Sigmoid colon (tissue), 7 donors: ENCODE measurements around the gene TMOD2. TPM values are rescaled to one million over a fixed set of nuclear protein-coding genes. Genes with fewer than 3 reads are reported as not detected.

Experiments used
- DNase-seq: peaks from one replicate; pipeline ENCODE4 v3.0.0-alpha.2; 2019
- H3K27ac ChIP-seq, 4 donors: fragments of 200-600 bp; sonication (generic); one replicate each; pipeline ENCODE4 v1.5.1; 2016 to 2019; ENCODE audit warnings: mild to moderate bottlenecking in 1 of 4
- H3K27me3 ChIP-seq, 3 donors: fragments of 200-600 bp; sonication (generic); one replicate each; pipeline ENCODE4 v1.5.1; 2019; ENCODE audit warnings: mild to moderate bottlenecking in 1 of 3
- H3K36me3 ChIP-seq, 4 donors: fragments of 200-600 bp; sonication (generic); one replicate each; pipeline ENCODE4 v1.5.1; 2016 to 2019
- H3K4me1 ChIP-seq, 4 donors: fragments of 200-600 bp; sonication (generic); one replicate each; pipeline ENCODE4 v1.5.1; 2017 to 2019
- H3K4me3 ChIP-seq, 4 donors: fragments of 200-600 bp; sonication (generic); one replicate each; pipeline ENCODE4 v1.5.1; 2017 to 2019; ENCODE audit warnings: mild to moderate bottlenecking in 2 of 4, moderate library complexity in 1 of 4
- H3K9me3 ChIP-seq, 4 donors: fragments of 200-600 bp in 3 of 4; sonication (generic) in 3 of 4; one replicate each; pipeline versions ENCODE4 v1.5.1 to v1.6.1; 2013 to 2019
- EP300 ChIP-seq, 4 donors: sonication (generic); formaldehyde crosslinking; IDR thresholded peaks; one replicate each; pipeline ENCODE4 v1.6.1; 2017; ENCODE audit warnings: antibody characterized with exemption in 4 of 4
- POLR2A ChIP-seq, 2 donors: fragments of 450-650 bp; IDR thresholded peaks; one replicate each; pipeline ENCODE4 v1.6.1; 2016; ENCODE audit warnings: antibody characterized with exemption in 2 of 2, mild to moderate bottlenecking in 2 of 2, moderate library complexity in 2 of 2
- POLR2AphosphoS5 ChIP-seq, 4 donors: sonication (generic); formaldehyde crosslinking; IDR thresholded peaks; one replicate each; pipeline ENCODE4 v1.6.1; 2017; ENCODE audit warnings: antibody characterized with exemption in 4 of 4
- WGBS, 2 donors: extraction: QIAGEN DNeasy Blood & Tissue Kit; methylation state at CpG; one replicate each; pipeline ENCODE4 v1.1.7; 2013; 5-methylcytosine and 5-hydroxymethylcytosine counted together
- intact Hi-C: fragments of 100-400 bp; cut with DNase I; formaldehyde crosslinking; loops from one replicate; pipeline ENCODE4 v1.15.1; 2023
- polyA plus RNA-seq, 3 donors: library from polyadenylated mRNA; stranded (reverse); fragments of 200-250 nt; gene quantifications; one replicate each; pipeline ENCODE4 v1.2.3, GENCODE V29; 2013
- total RNA-seq, 4 donors: library from RNA; depleted of rRNA; stranded (reverse); fragments of >200 nt; gene quantifications; one replicate each; pipeline ENCODE4 v1.1.0, GENCODE V29; 2016
- TF ChIP-seq, protein P1 (sequence below), 4 experiments: fragments of 450-650 bp in 3 of 4; fragments of 200-600 bp in 1 of 4; IDR thresholded peaks; one replicate each; pipeline ENCODE4 v1.5.1; 2016 to 2019; ENCODE audit warnings: antibody characterized with exemption in 4 of 4, mild to moderate bottlenecking in 3 of 4, moderate library complexity in 2 of 4
- donor health status: healthy with polysubstance abuse.
- donor health status: Bipolar disorder and iron deficiency.
- donor health status: healthy.

The TMOD2 gene
- total and polyA plus RNA-seq, 7 donors: 1.4 to 32.5 (median 18.1) TPM

DNA sequence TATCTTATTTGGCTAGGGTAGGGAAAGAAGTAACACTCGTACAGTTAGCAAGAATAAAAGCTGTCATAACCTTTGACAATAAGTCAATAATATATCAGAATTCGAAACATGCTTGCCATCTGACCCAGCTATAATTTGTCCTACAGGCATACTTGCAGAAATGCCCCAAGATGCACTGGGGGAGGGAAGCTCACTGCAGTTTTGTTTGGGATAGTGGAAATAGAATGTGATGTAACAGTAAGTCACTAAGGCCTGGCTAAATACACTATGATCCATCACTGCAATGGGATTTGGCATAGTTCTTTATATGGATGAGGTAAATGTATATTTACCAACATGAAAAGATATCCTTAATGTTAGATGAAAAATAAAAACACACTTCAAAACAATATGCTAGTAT is 52.6 kb downstream of the TMOD2 start:
- no peaks in the 10 kb centered on the region for H3K9me3 ChIP-seq
- 90 to 96% methylated on average over 2 of the region's 2 CpGs for WGBS, 2 donors
- no peaks in the 10 kb centered on the region for H3K27me3 ChIP-seq
- no peak overlapping the region for H3K4me3 ChIP-seq
- no peaks in the 10 kb centered on the region for H3K4me1 ChIP-seq
- DNase-seq: no peak
- intact Hi-C loops: no loop called here
- H3K36me3 ChIP-seq: peaks cover 0 to 78% (median 20%) of the 10 kb centered on the region in 4 donors
- TF ChIP-seq EP300 (IDR thresholded peaks at IDR 0.05): no peak
- no peak for TF ChIP-seq POLR2A (IDR thresholded peaks at IDR 0.05)
- TF ChIP-seq, protein P1, sequence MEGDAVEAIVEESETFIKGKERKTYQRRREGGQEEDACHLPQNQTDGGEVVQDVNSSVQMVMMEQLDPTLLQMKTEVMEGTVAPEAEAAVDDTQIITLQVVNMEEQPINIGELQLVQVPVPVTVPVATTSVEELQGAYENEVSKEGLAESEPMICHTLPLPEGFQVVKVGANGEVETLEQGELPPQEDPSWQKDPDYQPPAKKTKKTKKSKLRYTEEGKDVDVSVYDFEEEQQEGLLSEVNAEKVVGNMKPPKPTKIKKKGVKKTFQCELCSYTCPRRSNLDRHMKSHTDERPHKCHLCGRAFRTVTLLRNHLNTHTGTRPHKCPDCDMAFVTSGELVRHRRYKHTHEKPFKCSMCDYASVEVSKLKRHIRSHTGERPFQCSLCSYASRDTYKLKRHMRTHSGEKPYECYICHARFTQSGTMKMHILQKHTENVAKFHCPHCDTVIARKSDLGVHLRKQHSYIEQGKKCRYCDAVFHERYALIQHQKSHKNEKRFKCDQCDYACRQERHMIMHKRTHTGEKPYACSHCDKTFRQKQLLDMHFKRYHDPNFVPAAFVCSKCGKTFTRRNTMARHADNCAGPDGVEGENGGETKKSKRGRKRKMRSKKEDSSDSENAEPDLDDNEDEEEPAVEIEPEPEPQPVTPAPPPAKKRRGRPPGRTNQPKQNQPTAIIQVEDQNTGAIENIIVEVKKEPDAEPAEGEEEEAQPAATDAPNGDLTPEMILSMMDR (IDR thresholded peaks at IDR 0.05): no peak
- no peak for TF ChIP-seq POLR2AphosphoS5 (IDR thresholded peaks at IDR 0.05)
- no peak overlapping the region for H3K27ac ChIP-seq

- H3K4me3 ChIP-seq: no peak overlapping the region
- intact Hi-C loops: no loop called here
- WGBS, 2 donors: 79 to 90% methylated on average over 2 of the region's 2 CpGs
- TF ChIP-seq EP300 (IDR thresholded peaks at IDR 0.05) (no peak), POLR2AphosphoS5 (IDR thresholded peaks at IDR 0.05) (no peak), POLR2A (IDR thresholded peaks at IDR 0.05) (no peak)
- TF ChIP-seq, protein P1 (IDR thresholded peaks at IDR 0.05): no peak
- no peaks in the 10 kb centered on the region for H3K27me3 ChIP-seq
- no peaks in the 10 kb centered on the region for H3K4me1 ChIP-seq
- DNase-seq: no peak
- H3K9me3 ChIP-seq: no peaks in the 10 kb centered on the region
- H3K27ac ChIP-seq: no peak overlapping the region
- H3K36me3 ChIP-seq: peaks cover 0 to 79% (median 20%) of the 10 kb centered on the region in 4 donors
These were observed 54.7 kb downstream of the TMOD2 start for GRCh38 chr15:51806123-51806522.

GRCh38 chr15:51809457-51809856 is 58.1 kb downstream of the TMOD2 start:
- WGBS, 2 donors: 26 to 50% methylated on average over 1 of the region's 1 CpG
- TF ChIP-seq, protein P1 (IDR thresholded peaks at IDR 0.05): no peak
- TF ChIP-seq POLR2A (IDR thresholded peaks at IDR 0.05): no peak
- TF ChIP-seq POLR2AphosphoS5 (IDR thresholded peaks at IDR 0.05): no peak
- TF ChIP-seq EP300 (IDR thresholded peaks at IDR 0.05): no peak
- no peak for DNase-seq
- Histone ChIP-seq H3K4me3 (no peak overlapping the region), H3K36me3 (peaks cover 0 to 75% (median 17%) of the 10 kb centered on the region in 4 donors), H3K27me3 (no peaks in the 10 kb centered on the region), H3K4me1 (no peaks in the 10 kb centered on the region), H3K27ac (no peak overlapping the region), H3K9me3 (no peaks in the 10 kb centered on the region)
- intact Hi-C loops: no loop called here

DNA sequence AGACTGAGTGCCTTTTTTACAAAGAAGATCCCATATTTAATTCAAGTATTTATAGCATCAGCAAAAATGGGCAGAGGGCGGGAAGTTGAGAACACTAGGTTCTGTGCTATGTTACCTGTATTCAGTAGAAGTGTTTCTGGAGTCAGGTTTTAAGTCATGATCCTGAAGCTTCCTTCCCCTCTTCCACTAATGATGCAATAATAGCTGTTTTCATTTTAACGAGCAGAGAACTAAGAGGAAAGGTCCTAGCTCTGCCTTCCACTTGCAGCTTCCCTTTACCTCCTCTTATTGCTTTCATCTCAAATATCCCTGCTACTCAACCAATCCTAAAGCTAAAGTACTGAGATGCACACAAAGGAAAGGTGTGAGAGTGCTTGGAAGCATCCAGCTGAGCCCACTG is 61.2 kb downstream of the TMOD2 start:
- intact Hi-C loops: no loop called here
- H3K4me3 ChIP-seq: no peak overlapping the region
- 87 to 95% methylated on average over 2 of the region's 2 CpGs for WGBS, 2 donors
- H3K36me3 ChIP-seq: peaks cover 0 to 56% (median 3%) of the 10 kb centered on the region in 4 donors
- H3K27me3 ChIP-seq: no peaks in the 10 kb centered on the region
- TF ChIP-seq, protein P1 (IDR thresholded peaks at IDR 0.05): no peak
- TF ChIP-seq EP300 (IDR thresholded peaks at IDR 0.05): no peak
- no peak overlapping the region for H3K27ac ChIP-seq
- no peak for DNase-seq
- no peaks in the 10 kb centered on the region for H3K9me3 ChIP-seq
- no peaks in the 10 kb centered on the region for H3K4me1 ChIP-seq

- Histone ChIP-seq H3K27me3 (no peaks in the 10 kb centered on the region), H3K36me3 (peaks cover 0 to 36% (median 0%) of the 10 kb centered on the region in 4 donors), H3K4me1 (no peaks in the 10 kb centered on the region), H3K9me3 (no peaks in the 10 kb centered on the region), H3K27ac (no peak overlapping the region), H3K4me3 (no peak overlapping the region)
- WGBS, 2 donors: 94% methylated on average over 3 of the region's 3 CpGs
- TF ChIP-seq, protein P1 (IDR thresholded peaks at IDR 0.05): no peak
- DNase-seq: no peak
- intact Hi-C loops: no loop called here
These were observed 63.2 kb downstream of the TMOD2 start for GRCh38 chr15:51814606-51815005.
